LoVo (cell line): ENCODE measurements around the gene MGAT3.
"Not testable (repeated sequence)": the region's sequence is repeated elsewhere in the genome, so short reads cannot be mapped to it uniquely, and the experiment has no call there.

Experiments used
- DNase-seq: peaks from one replicate; pipeline ENCODE4 v3.0.0-alpha.2; 2016; ENCODE audit warnings: low spot score

MGAT3 gene

DNA sequence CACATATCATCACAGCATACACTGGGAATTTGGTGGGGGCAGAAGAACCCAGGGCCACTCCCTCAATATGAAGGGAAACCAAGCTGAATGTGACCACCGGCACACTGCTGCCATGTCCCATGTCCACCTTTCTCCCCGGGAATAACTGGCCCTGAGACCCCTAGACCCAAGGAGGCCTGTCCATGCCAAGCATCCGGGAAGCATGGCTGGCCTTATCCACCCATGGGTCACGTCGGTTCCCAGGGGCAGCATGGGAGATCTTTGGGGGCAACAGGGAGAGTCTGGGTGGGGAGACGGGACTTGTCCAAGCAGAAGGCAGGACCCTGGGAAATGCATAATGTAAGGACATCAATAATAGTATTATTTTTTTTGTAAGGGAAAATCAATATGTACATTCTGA is 34.9 kb downstream of the MGAT3 start:
- no peak for DNase-seq

DNA sequence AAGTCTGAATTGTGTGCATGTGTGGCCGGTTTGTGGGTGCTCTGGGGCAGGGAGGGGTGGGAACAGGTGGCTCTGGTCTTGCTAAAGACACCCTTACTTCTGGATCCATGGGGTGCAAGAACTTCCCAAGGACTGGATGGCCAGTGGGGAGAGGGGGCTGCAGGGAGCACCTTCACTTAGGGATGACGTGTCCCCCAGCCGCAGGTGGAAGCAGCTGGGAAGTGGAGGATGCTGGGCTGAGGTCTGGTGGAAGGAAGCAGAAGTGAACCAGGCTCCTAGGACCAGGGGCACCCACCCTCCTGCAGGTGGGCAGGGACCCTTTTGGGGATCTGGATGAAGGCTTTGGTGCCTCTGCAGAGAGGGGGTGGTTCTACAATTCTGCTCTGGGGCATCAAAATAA is 35.4 kb downstream of the MGAT3 start:
- DNase-seq = no peak

GRCh38 chr22:39493759-39494158 is 36.9 kb downstream of the MGAT3 start:
- no peak for DNase-seq

GRCh38 chr22:39494471-39495120 is 37.8 kb downstream of the MGAT3 start:
- no peak for DNase-seq

DNA sequence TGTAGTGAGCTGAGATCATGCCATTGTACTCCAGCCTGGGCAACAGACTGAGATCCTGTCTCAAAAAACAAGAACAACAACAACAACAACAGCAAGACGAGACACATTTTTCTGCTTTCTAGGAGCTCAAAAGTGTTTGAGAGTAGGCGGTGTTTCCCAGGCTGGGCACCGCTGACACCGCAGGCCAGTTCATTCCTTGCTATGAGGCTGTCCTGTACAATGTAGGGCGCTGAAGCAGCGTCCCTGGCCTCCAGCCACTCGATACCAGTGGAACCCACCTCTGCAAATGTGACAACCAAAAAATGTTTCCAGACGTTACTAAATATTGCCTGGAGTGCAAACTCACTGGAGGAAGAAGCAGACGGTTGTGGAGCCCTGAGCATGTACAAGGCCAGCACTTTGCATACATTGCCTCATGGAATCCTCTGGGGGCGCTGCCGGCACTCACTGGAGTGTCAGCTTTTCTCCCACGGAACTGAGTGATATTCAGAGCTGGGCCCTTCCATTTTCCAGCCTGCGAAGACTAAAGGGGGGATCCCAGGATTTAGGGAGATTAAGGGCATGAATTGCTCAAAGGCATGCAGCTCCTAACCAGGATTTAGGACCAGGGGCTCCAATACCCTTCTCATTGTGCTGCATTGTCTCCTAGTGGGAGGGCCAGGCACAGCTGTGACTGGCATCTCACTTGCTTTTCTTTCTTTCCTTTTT is 39.5 kb downstream of the MGAT3 start:
- peak; percentile 36 for DNase-seq

DNA sequence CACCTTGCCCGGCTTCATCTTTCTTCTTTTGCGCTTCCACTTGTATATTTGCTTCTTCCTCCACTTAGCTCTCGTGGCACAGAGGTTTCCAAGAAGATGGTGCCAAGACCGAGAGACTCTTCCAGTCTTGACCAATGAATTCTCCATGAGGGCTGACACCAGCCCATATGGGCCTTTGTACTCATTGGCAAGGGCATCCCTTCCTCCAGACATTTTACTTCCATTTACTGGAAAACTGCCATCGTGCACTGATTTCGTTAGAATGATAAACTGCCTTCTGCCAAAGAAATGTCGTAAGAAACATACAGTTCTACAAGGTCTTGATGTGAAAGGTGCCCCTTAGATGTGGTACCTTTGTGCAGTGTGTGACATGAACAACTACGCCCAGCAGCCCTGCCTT is 40.6 kb downstream of the MGAT3 start:
- DNase-seq = no peak

- no peak for DNase-seq
Observed at GRCh38 chr22:39498368-39498767, 41.6 kb downstream of the MGAT3 start.

DNA sequence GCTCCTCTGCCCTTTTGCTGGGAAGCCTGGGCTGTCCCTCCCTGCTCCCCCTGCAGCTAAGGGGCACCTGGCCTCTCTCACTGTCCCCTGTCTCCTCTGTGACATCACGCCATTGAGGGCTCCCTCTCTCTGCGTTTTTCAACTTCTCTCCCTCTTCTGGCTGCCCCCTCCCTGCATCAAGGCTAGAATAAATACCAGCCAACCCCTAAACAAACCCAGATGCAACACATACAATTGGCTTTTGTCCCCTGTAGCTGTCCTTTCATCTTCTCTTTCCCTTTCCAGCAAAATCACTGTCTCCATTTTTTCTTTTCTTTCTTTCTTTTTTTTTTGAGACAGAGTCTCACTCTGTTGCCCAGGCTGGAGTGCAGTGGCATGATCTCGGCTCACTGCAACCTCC is 42.0 kb downstream of the MGAT3 start:
- DNase-seq = no peak

GRCh38 chr22:39500101-39500500 is 43.3 kb downstream of the MGAT3 start:
- DNase-seq = no peak

GRCh38 chr22:39501644-39502108 is 44.9 kb downstream of the MGAT3 start:
- no peak for DNase-seq

DNA sequence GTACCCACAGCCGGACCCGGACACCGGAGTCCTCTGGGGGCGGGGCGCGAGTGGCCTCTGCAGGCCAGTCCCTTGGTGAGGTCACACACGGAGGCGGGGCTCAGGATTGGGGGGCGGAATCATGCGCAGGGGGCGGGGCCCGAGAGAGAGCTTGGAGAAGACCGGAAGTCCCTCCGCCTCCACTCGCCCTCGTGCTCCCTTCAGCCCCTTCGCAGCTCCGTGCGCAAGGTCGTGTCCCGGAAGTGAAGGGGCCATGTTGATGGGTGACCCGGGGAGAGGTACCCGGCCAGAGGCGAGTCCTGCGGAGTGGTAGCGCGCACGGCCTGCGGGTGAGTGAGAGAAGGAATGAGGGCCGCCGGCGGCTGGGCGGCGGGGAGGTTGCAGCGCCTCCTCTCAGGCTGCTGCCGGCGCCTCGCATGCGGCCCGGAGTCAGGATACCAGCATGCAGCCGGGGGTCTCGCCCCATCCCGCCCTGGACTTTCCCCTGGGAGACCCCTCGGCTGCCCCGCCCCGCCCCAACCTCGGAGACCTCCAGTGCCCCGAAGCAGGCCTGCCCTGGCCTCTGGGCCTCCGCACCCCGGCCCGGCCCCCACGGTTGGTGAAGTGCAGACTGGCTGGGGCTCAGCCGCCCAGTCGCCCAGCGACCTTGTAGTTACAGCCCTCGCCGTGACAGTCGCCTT is 45.4 kb downstream of the MGAT3 start, which contains the start of gene MIEF1:
TSS of gene MIEF1 (plus strand) at position 182 of the 680 bp plus-strand sequence. CDS start 9,005 bp downstream, outside the sequence.
- DNase-seq = peak; percentile 100

- no peak for DNase-seq
Observed at GRCh38 chr22:39502789-39503409, 46.1 kb downstream of the MGAT3 start.

- DNase-seq = no peak
Observed at GRCh38 chr22:39503630-39504029, 46.8 kb downstream of the MGAT3 start.

DNA sequence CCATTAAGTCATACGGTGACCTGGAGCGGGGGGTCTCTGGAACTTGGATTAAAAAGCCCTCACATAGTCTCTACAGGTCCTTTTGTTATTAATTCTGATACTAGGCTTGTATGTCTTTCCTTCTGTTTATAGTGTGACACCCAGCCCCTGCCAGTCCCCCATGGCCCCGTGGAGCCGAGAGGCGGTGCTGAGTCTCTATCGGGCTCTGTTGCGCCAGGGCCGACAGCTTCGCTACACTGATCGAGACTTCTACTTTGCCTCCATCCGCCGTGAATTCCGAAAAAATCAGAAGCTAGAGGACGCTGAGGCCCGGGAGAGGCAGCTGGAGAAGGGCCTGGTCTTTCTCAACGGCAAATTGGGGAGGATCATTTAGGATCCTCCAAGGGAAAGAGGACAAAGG is 47.3 kb downstream of the MGAT3 start:
- DNase-seq = no peak

- DNase-seq = not testable (repeated sequence)
Observed at GRCh38 chr22:39507021-39507420, 50.2 kb downstream of the MGAT3 start.

GRCh38 chr22:39508393-39508792 is 51.6 kb downstream of the MGAT3 start:
- no peak for DNase-seq

DNA sequence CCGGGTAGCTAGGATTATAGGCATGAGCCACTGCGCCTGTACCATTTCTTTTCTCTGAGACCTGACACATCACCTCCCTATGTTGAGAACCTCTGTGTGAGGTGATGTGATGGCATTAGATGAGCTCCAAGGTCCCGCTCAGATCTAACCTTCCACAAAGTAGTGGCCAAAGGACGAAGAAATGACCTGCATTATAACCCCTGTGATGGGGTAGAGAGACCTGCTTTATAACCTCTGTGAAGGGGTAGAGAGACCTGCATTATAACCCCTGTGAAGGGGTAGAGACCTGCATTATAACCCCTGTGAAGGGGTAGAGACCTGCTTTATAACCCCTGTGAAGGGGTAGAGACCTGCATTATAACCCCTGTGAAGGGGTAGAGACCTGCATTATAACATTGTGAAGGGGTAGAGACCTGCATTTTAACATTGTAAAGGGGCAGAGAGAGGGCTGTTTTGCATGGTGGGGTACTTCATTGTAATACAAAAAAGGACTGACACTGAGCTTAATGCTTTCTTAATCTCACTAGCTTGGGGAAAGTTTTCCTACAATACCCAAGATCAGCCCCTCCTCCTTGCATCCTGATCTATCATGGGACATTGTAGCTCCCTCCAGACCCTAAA is 53.8 kb downstream of the MGAT3 start:
- no peak for DNase-seq

DNA sequence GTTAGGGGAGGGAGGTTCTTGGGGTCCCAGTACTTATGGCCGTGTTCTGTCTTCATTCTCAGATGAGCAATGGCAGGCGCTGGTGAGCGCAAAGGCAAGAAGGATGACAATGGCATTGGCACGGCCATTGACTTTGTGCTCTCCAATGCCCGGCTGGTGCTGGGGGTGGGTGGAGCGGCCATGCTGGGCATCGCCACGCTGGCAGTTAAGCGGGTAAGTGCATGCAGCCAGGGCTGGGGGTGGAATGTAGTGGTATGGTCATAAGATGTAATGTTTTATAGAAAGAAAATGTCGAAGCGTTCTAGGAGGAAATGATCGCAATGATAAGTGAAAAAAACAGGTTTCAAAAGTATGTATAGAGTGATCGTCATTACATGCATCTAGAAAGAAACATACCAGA is 54.4 kb downstream of the MGAT3 start:
- no peak for DNase-seq

DNA sequence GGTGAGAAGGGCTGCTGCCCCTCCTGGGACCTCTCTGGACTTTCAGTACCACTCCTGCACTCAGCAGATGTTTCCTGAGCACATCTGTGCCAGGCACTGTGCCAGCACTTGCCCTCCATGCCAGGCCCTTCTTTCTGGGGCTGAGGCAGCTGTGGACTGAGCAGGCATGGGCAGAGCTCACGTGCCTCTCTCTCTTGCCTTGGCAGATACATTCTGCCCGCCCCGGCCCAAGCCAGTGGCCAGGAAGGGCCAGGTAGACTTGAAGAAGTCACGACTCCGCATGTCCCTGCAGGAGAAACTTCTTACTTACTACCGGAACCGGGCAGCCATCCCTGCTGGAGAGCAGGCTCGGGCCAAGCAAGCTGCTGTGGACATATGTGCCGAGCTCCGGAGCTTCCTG is 55.2 kb downstream of the MGAT3 start:
- no peak for DNase-seq

- DNase-seq = no peak
Observed at GRCh38 chr22:39513791-39514190, 57.0 kb downstream of the MGAT3 start.

DNA sequence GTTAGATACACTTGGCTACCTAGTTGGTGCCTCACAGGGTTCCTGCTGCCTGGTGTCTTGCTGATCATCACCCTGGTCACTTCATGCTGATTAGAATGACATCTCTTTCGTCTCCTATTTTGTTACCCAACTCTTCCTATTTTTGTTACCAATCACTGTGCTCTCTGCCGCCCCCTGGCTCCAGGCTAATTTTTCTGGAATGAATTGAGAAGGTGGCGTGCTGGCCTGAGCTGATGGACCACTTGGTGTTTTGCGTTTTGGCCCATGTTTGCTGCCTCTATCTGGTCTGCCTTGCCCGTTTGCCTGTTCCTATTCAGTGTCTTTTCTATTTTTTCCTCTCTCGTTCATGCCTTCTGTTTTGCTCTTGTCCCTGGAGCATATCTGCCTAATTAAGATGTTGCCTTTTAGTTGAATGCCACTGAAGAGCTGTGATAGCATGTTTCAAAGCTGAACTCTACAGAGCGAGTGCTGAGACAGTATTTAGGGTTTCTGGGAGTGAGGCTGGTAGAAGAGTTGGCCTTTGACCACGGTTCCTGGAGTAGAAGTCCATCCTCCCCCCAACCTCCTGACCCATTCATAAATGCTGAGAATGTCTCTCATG is 57.7 kb downstream of the MGAT3 start:
- DNase-seq = no peak
